Body of pancreas (tissue), 4 donors: ENCODE data around the gene AKAP13. TPM values are rescaled to one million over a fixed set of nuclear protein-coding genes. Genes with fewer than 3 reads are reported as not detected.
A peak's percentile ranks its signal among the peaks of the same experiment; 100 is the strongest.

Source experiments
- ATAC-seq: fragments of 150-250 bp; one replicate; pipeline ENCODE4 v1.9.1; 2016
- DNase-seq, 4 donors: peaks; one replicate each; pipeline ENCODE4 v3.0.0-alpha.2; 2019
- H3K27ac ChIP-seq, 4 donors: fragments of 200-600 bp; sonication (generic); 1 replicate in 3 of 4; 2 replicates in 1 of 4; pipeline versions ENCODE4 v1.5.1 to v1.6.1; 2016 to 2019; ENCODE audit warnings: mild to moderate bottlenecking in 1 of 4, mixed read lengths in 1 of 4, moderate library complexity in 1 of 4
- H3K27me3 ChIP-seq, 2 donors: fragments of 200-600 bp; sonication (generic); one replicate each; pipeline ENCODE4 v1.6.0; 2016; ENCODE audit warnings: mild to moderate bottlenecking in 1 of 2
- H3K36me3 ChIP-seq, 2 donors: fragments of 200-600 bp; sonication (generic); replicated peaks in 1 of 2; 2 replicates each; pipeline ENCODE4 v1.5.1; 2016; ENCODE audit warnings: low read depth in 2 of 2; ENCODE audit not compliant: insufficient read depth in 1 of 2
- H3K4me1 ChIP-seq: fragments of 200-600 bp; sonication (generic); one replicate; pipeline ENCODE4 v1.6.0; 2016
- H3K4me3 ChIP-seq, 2 donors: fragments of 200-600 bp; sonication (generic); 1 replicate in 1 of 2; 2 replicates in 1 of 2; pipeline ENCODE4 v1.5.1; 2016 to 2019
- H3K9me3 ChIP-seq, 3 donors: fragments of 200-600 bp; sonication (generic); 1 replicate in 2 of 3; 2 replicates in 1 of 3; pipeline ENCODE4 v1.5.1; 2016
- POLR2A ChIP-seq, 3 donors: fragments of 450-650 bp; IDR thresholded peaks; one replicate each; pipeline ENCODE4 v1.6.1; 2016; ENCODE audit warnings: antibody characterized with exemption in 3 of 3, mild to moderate bottlenecking in 2 of 3
- WGBS, 2 donors: methylation state at CpG; one replicate each; pipeline ENCODE4 v1.1.5; 2017; 5-methylcytosine and 5-hydroxymethylcytosine counted together
- intact Hi-C: fragments of 100-400 bp; cut with DNase I; formaldehyde crosslinking; loops from one replicate; pipeline ENCODE4 v1.15.1; 2023
- total RNA-seq, 2 donors: library from RNA; depleted of rRNA; stranded (reverse); fragments of >200 nt; gene quantifications; one replicate each; pipeline ENCODE4 v1.1.0, GENCODE V29; 2016
- TF ChIP-seq, protein P1 (sequence below), 7 experiments: fragments of 450-650 bp in 4 of 7; fragments of 200-600 bp in 3 of 7; sonication (generic) in 3 of 7; IDR thresholded peaks; one replicate each; pipeline ENCODE4 v1.5.1; 2016 to 2019; ENCODE audit warnings: antibody characterized with exemption in 7 of 7

The AKAP13 gene
- total RNA-seq, 2 donors from 2014 or later: 102 to 160 TPM

GRCh38 chr15:85744579-85744978, 364.2 kb downstream of the AKAP13 start:
- H3K4me1 ChIP-seq: no peaks in the 10 kb centered on the region
- WGBS, 2 donors: 85 to 90% methylated on average over 10 of the region's 10 CpGs
- intact Hi-C loops: no loop called here
- no peaks in the 10 kb centered on the region for H3K9me3 ChIP-seq
- H3K27me3 ChIP-seq: no peaks in the 10 kb centered on the region
- DNase-seq (no peak), ATAC-seq (peak; percentile 21)
- peaks cover 20 to 57% of the 10 kb centered on the region in 2 donors for H3K36me3 ChIP-seq
- H3K4me3 ChIP-seq: no peak overlapping the region
- no peak overlapping the region for H3K27ac ChIP-seq
- TF ChIP-seq, protein P1, sequence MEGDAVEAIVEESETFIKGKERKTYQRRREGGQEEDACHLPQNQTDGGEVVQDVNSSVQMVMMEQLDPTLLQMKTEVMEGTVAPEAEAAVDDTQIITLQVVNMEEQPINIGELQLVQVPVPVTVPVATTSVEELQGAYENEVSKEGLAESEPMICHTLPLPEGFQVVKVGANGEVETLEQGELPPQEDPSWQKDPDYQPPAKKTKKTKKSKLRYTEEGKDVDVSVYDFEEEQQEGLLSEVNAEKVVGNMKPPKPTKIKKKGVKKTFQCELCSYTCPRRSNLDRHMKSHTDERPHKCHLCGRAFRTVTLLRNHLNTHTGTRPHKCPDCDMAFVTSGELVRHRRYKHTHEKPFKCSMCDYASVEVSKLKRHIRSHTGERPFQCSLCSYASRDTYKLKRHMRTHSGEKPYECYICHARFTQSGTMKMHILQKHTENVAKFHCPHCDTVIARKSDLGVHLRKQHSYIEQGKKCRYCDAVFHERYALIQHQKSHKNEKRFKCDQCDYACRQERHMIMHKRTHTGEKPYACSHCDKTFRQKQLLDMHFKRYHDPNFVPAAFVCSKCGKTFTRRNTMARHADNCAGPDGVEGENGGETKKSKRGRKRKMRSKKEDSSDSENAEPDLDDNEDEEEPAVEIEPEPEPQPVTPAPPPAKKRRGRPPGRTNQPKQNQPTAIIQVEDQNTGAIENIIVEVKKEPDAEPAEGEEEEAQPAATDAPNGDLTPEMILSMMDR (IDR thresholded peaks at IDR 0.05): no peak
- TF ChIP-seq POLR2A (IDR thresholded peaks at IDR 0.05): no peak

- Histone ChIP-seq H3K27me3 (no peaks in the 10 kb centered on the region), H3K36me3 (peaks cover 15 to 56% of the 10 kb centered on the region in 2 donors), H3K4me3 (no peak overlapping the region), H3K9me3 (no peaks in the 10 kb centered on the region), H3K4me1 (no peaks in the 10 kb centered on the region), H3K27ac (no peak overlapping the region)
- intact Hi-C loops: no loop called here
- ATAC-seq: no peak
- DNase-seq: no peak
- 84 to 93% methylated on average over 12 of the region's 12 CpGs for WGBS, 2 donors
- TF ChIP-seq POLR2A (IDR thresholded peaks at IDR 0.05): no peak
- TF ChIP-seq, protein P1 (IDR thresholded peaks at IDR 0.05): no peak
These were observed 364.6 kb downstream of the AKAP13 start for GRCh38 chr15:85745023-85745422.

GRCh38 chr15:85745525-85746150, 365.2 kb downstream of the AKAP13 start:
- WGBS, 2 donors: 81 to 83% methylated on average over 9 to 14 of the region's 14 CpGs
- no peaks in the 10 kb centered on the region for H3K9me3 ChIP-seq
- TF ChIP-seq POLR2A (IDR thresholded peaks at IDR 0.05): no peak
- TF ChIP-seq, protein P1 (IDR thresholded peaks at IDR 0.05): no peak
- ATAC-seq (no peak), DNase-seq (no peak)
- no peak overlapping the region for H3K4me3 ChIP-seq
- H3K36me3 ChIP-seq: peaks cover 12 to 51% of the 10 kb centered on the region in 2 donors
- H3K27ac ChIP-seq: no peak overlapping the region
- intact Hi-C loops: no loop called here
- H3K4me1 ChIP-seq: peaks cover 2% of the 10 kb centered on the region
- H3K27me3 ChIP-seq: no peaks in the 10 kb centered on the region

DNA sequence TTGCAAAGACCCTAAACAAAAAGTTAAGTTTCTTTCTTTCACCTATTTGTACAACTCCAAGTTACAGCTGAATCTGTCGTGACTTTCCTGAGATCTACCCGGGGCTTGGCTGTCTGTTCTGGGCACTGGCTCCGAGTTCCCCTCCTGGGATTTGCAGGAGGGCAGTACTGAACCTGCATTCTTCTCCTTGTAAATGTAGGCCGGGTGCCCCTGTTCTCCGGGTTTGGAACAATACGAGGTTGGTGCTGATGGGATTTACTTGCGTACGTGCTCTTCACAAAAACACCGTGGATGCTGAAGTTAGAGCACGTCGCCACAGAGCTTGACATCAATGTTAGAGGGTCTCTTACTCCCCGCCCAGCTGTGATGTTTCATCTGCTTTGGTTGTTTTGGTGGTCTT, 366.2 kb downstream of the AKAP13 start:
- no peak overlapping the region for H3K27ac ChIP-seq
- H3K9me3 ChIP-seq: no peaks in the 10 kb centered on the region
- TF ChIP-seq POLR2A (IDR thresholded peaks at IDR 0.05): no peak
- TF ChIP-seq, protein P1 (IDR thresholded peaks at IDR 0.05): no peak
- peaks cover 12% of the 10 kb centered on the region for H3K4me1 ChIP-seq
- ATAC-seq: no peak
- peaks cover 6 to 43% of the 10 kb centered on the region in 2 donors for H3K36me3 ChIP-seq
- WGBS, 2 donors: 84 to 88% methylated on average over 12 of the region's 12 CpGs
- H3K4me3 ChIP-seq: no peak overlapping the region
- DNase-seq: no peak
- no peaks in the 10 kb centered on the region for H3K27me3 ChIP-seq
- intact Hi-C loops: no loop called here

- Histone ChIP-seq H3K4me3 (no peak overlapping the region), H3K27ac (no peak overlapping the region), H3K9me3 (no peaks in the 10 kb centered on the region), H3K4me1 (peaks cover 26% of the 10 kb centered on the region), H3K36me3 (peaks cover 6 to 39% of the 10 kb centered on the region in 2 donors), H3K27me3 (no peaks in the 10 kb centered on the region)
- 87% methylated on average over 9 of the region's 9 CpGs for WGBS, 2 donors
- intact Hi-C loops: no loop called here
- DNase-seq (peak in 1 of 4 donors; percentile 8), ATAC-seq (no peak)
- TF ChIP-seq POLR2A (IDR thresholded peaks at IDR 0.05): no peak
- TF ChIP-seq, protein P1 (IDR thresholded peaks at IDR 0.05): no peak
These were observed 367.8 kb downstream of the AKAP13 start for GRCh38 chr15:85748176-85748575.
